ENCODE results near the gene NPAS2. TPM values are rescaled to one million over a fixed set of nuclear protein-coding genes. Genes with fewer than 3 reads are reported as not detected.

The NPAS2 gene
- polyA plus RNA-seq, 1 experiment: 13.5 TPM

DNA sequence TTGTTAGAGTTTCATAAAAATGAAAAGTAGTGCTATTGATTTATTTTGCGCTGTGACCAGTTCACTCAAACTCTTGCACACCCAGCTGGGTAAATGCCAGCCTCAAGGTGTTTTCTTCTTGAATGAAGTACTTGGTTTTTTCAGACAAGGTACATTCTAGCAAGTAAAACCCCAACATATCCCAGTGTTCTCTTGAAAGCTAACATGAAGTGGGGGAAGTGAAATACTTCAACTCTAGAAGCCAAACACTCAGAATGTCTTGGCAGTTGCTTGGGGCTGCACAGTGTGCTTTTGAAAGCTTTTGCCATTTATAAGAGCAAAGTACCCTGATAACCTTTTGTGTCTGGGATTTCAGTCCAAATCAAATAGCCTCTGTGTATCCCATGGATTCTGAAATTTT lies 13.4 kb downstream of the NPAS2 start:
- TF ChIP-seq, protein P1, sequence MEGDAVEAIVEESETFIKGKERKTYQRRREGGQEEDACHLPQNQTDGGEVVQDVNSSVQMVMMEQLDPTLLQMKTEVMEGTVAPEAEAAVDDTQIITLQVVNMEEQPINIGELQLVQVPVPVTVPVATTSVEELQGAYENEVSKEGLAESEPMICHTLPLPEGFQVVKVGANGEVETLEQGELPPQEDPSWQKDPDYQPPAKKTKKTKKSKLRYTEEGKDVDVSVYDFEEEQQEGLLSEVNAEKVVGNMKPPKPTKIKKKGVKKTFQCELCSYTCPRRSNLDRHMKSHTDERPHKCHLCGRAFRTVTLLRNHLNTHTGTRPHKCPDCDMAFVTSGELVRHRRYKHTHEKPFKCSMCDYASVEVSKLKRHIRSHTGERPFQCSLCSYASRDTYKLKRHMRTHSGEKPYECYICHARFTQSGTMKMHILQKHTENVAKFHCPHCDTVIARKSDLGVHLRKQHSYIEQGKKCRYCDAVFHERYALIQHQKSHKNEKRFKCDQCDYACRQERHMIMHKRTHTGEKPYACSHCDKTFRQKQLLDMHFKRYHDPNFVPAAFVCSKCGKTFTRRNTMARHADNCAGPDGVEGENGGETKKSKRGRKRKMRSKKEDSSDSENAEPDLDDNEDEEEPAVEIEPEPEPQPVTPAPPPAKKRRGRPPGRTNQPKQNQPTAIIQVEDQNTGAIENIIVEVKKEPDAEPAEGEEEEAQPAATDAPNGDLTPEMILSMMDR (IDR thresholded peaks at IDR 0.05; ENCODE audit: low read depth, low read length): no peak
- no peak overlapping the region for H3K4me3 ChIP-seq (ENCODE audit: low read depth, low read length)
- CTCF ChIA-PET: no interaction called here
- H3K27ac ChIP-seq (ENCODE audit: low read depth, low read length): no peak overlapping the region
- DNase-seq (ENCODE audit: low read depth, low spot score): no peak
- no peaks in the 10 kb centered on the region; the same call in 1 of the 2 replicates for H3K9me3 ChIP-seq (ENCODE audit: control insufficient read depth, insufficient read depth, low read length)
- no peaks in the 10 kb centered on the region for H3K27me3 ChIP-seq (ENCODE audit: control insufficient read depth, insufficient read depth, low read length)
- POLR2A ChIA-PET: no interaction called here

DNA sequence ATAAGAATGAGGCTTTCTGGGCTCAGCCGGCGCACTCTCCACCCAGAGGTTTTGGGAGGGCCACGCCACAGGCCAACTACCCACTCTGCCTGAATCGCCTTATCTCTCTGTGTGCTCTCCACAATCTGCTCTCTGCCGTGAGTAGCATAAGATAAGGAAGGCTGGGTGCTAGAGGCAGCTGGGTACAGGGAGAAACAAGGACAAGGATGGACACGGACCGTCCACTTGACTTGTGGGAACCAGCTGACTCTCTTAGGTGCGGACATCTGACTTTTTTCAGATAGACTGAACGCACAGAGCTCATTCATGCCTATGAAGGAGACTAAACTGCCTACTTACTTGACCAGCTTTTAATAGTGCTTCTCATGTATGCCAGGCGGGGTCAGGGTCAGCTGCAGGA lies 14.3 kb downstream of the NPAS2 start:
- Histone ChIP-seq H3K4me3 (ENCODE audit: low read depth, low read length) (no peak overlapping the region), H3K27me3 (ENCODE audit: control insufficient read depth, insufficient read depth, low read length) (no peaks in the 10 kb centered on the region), H3K9me3 (ENCODE audit: control insufficient read depth, insufficient read depth, low read length) (no peaks in the 10 kb centered on the region; the same call in 1 of the 2 replicates), H3K27ac (ENCODE audit: low read depth, low read length) (no peak overlapping the region)
- ChIA-PET CTCF (no interaction called here), POLR2A (no interaction called here)
- TF ChIP-seq, protein P1 (IDR thresholded peaks at IDR 0.05; ENCODE audit: low read depth, low read length): no peak
- no peak for DNase-seq (ENCODE audit: low read depth, low spot score)

DNA sequence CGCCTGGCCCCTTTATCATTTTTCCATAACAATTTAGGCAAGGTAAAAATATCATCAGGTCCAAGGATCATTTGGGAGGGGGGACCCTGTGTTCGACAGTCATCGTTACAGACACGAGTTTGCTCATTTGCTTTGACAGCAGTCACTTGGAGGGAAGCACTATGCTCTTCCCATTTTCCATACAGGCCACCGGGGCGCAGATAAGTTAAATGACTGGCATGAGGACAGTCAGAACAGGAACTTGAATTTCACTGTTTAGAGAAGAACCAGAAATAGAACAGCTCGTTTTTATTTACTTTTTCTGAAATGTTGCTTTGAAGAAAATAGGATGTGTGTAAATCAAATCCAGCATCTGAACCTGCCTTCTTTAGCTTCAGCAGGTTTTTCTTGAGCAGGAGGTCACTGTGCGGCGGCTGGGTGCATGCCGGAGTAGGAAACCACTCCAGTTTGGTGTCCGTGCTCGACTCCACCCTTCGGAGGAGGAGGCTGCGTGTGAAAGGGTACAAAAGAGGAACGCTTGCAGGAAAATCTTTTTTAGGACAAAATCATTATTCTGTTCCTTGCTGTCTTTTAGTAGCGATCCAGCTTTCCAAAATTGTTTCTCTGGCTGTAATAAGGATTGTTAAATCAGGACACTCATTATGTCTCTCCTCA lies 15.2 kb downstream of the NPAS2 start:
- DNase-seq (ENCODE audit: low read depth, low spot score): no peak
- no peaks in the 10 kb centered on the region for H3K27me3 ChIP-seq (ENCODE audit: control insufficient read depth, insufficient read depth, low read length)
- CTCF ChIA-PET: no interaction called here
- POLR2A ChIA-PET: no interaction called here
- no peak overlapping the region for H3K4me3 ChIP-seq (ENCODE audit: low read depth, low read length)
- TF ChIP-seq, protein P1 (IDR thresholded peaks at IDR 0.05; ENCODE audit: low read depth, low read length): no peak
- H3K27ac ChIP-seq (ENCODE audit: low read depth, low read length): no peak overlapping the region
- H3K9me3 ChIP-seq (ENCODE audit: control insufficient read depth, insufficient read depth, low read length): no peaks in the 10 kb centered on the region; the same call in 1 of the 2 replicates

DNA sequence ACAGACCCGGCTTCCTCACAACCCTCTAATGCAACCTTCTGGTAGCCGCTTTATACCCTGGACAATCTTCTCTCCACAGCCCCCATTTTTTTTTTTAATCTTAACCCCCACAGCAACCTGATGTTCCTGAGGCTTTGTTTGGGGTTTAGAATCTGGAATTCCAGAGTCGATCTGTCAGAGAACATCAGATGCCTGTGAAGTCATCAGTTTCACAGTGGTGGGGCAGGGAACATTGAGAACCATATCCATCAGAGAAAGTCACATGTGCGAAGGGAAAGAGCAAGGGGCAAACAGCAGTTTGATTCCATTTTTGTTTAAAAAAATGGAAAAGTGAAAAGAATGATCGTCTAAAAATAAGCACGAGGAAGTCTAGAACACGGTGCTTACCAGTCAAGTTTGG lies 20.6 kb downstream of the NPAS2 start:
- POLR2A ChIA-PET: no interaction called here

More for the DNA sequence above, 20.6 kb downstream of the NPAS2 start:
- Histone ChIP-seq H3K27me3 (ENCODE audit: control insufficient read depth, insufficient read depth, low read length) (no peaks in the 10 kb centered on the region), H3K4me3 (ENCODE audit: low read depth, low read length) (no peak overlapping the region), H3K27ac (ENCODE audit: low read depth, low read length) (no peak overlapping the region), H3K9me3 (ENCODE audit: control insufficient read depth, insufficient read depth, low read length) (no peaks in the 10 kb centered on the region)
- no peak for DNase-seq (ENCODE audit: low read depth, low spot score)
- CTCF ChIA-PET: interaction anchor here (0.5 kb wide), 1 partner anchor 195 kb away, joined by 3 read pairs; no protein-coding TSS in a partner anchor
- TF ChIP-seq, protein P1 (IDR thresholded peaks at IDR 0.05; ENCODE audit: low read depth, low read length): no peak

Measured in AG04450 (cell line).